ENCODE measurements around the gene LRRN2. TPM values are rescaled to one million over a fixed set of nuclear protein-coding genes. Genes with fewer than 3 reads are reported as not detected.
"Not testable (repeated sequence)": the region's sequence is repeated elsewhere in the genome, so short reads cannot be mapped to it uniquely, and the experiment has no call there.

Gene LRRN2
- total and polyA plus RNA-seq, 2 donors (not counting 1 experiment from before 2014, with no cell fraction given): not detected

GRCh38 chr1:204692325-204692840 is 6.8 kb upstream of the LRRN2 start:
- H2AFZ ChIP-seq (ENCODE audit: low read length): no peak overlapping the region
- H3K9me3 ChIP-seq (ENCODE audit: control insufficient read depth, insufficient read depth, low read depth, low read length): no peaks in the 10 kb centered on the region
- no peaks in the 10 kb centered on the region for H3K4me1 ChIP-seq (ENCODE audit: control insufficient read depth, extremely low read depth, insufficient read depth, low read length)
- no peak overlapping the region for H3K4me3 ChIP-seq (replicated peaks in 1 of 4; ENCODE audit: control extremely low read depth in 1 of 4, insufficient read depth in 1 of 4, low read depth in 3 of 4, low read length in 4 of 4)
- no peak overlapping the region for H3K27ac ChIP-seq (ENCODE audit: insufficient read depth, low read length)
- no peak overlapping the region for H3K9ac ChIP-seq (ENCODE audit: insufficient read depth, low read length)
- DNase-seq (ENCODE audit: low read depth in 2 of 2): no peak
- H3K4me2 ChIP-seq (ENCODE audit: extremely low read depth, insufficient read depth, low read length): no peak overlapping the region
- H3K79me2 ChIP-seq (ENCODE audit: control insufficient read depth, insufficient read depth, low read length): no peaks in the 10 kb centered on the region
- H4K20me1 ChIP-seq (ENCODE audit: control insufficient read depth, extremely low read depth, insufficient read depth, low read length): no peaks in the 10 kb centered on the region
- TF ChIP-seq, protein P1, sequence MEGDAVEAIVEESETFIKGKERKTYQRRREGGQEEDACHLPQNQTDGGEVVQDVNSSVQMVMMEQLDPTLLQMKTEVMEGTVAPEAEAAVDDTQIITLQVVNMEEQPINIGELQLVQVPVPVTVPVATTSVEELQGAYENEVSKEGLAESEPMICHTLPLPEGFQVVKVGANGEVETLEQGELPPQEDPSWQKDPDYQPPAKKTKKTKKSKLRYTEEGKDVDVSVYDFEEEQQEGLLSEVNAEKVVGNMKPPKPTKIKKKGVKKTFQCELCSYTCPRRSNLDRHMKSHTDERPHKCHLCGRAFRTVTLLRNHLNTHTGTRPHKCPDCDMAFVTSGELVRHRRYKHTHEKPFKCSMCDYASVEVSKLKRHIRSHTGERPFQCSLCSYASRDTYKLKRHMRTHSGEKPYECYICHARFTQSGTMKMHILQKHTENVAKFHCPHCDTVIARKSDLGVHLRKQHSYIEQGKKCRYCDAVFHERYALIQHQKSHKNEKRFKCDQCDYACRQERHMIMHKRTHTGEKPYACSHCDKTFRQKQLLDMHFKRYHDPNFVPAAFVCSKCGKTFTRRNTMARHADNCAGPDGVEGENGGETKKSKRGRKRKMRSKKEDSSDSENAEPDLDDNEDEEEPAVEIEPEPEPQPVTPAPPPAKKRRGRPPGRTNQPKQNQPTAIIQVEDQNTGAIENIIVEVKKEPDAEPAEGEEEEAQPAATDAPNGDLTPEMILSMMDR (conservative IDR thresholded peaks at IDR 0.05 in 1 of 2, IDR thresholded peaks at IDR 0.05 in 1 of 2; ENCODE audit: low read depth in 1 of 2, low read length in 2 of 2): no peak
- TF ChIP-seq EZH2 (IDR thresholded peaks at IDR 0.05; ENCODE audit: low read length, missing control alignments): no peak
- no peaks in the 10 kb centered on the region for H3K36me3 ChIP-seq (ENCODE audit: control insufficient read depth, insufficient read depth, low read length)
- peaks cover 10% of the 10 kb centered on the region for H3K27me3 ChIP-seq (ENCODE audit: control insufficient read depth, insufficient read depth, low read length)

GRCh38 chr1:204691328-204691730 is 5.8 kb upstream of the LRRN2 start:
- not testable (repeated sequence) for H3K79me2 ChIP-seq (ENCODE audit: control insufficient read depth, insufficient read depth, low read length); H3K36me3 ChIP-seq (ENCODE audit: control insufficient read depth, insufficient read depth, low read length); H3K4me1 ChIP-seq (ENCODE audit: control insufficient read depth, extremely low read depth, insufficient read depth, low read length); H3K9me3 ChIP-seq (ENCODE audit: control insufficient read depth, insufficient read depth, low read depth, low read length); H3K27ac ChIP-seq (ENCODE audit: insufficient read depth, low read length); H3K4me3 ChIP-seq (replicated peaks in 1 of 4; ENCODE audit: control extremely low read depth in 1 of 4, insufficient read depth in 1 of 4, low read depth in 3 of 4, low read length in 4 of 4); H4K20me1 ChIP-seq (ENCODE audit: control insufficient read depth, extremely low read depth, insufficient read depth, low read length); H3K4me2 ChIP-seq (ENCODE audit: extremely low read depth, insufficient read depth, low read length); H2AFZ ChIP-seq (ENCODE audit: low read length); H3K9ac ChIP-seq (ENCODE audit: insufficient read depth, low read length)
- DNase-seq (ENCODE audit: low read depth in 2 of 2): peak in 1 of 2 donors; percentile 13
- H3K27me3 ChIP-seq (ENCODE audit: control insufficient read depth, insufficient read depth, low read length): peaks cover 21% of the 10 kb centered on the region

- Histone ChIP-seq H3K4me3 (replicated peaks in 1 of 4; ENCODE audit: control extremely low read depth in 1 of 4, insufficient read depth in 1 of 4, low read depth in 3 of 4, low read length in 4 of 4) (no peak overlapping the region), H2AFZ (ENCODE audit: low read length) (no peak overlapping the region), H4K20me1 (ENCODE audit: control insufficient read depth, extremely low read depth, insufficient read depth, low read length) (no peaks in the 10 kb centered on the region), H3K9me3 (ENCODE audit: control insufficient read depth, insufficient read depth, low read depth, low read length) (no peaks in the 10 kb centered on the region), H3K27me3 (ENCODE audit: control insufficient read depth, insufficient read depth, low read length) (peaks cover 38% of the 10 kb centered on the region), H3K79me2 (ENCODE audit: control insufficient read depth, insufficient read depth, low read length) (no peaks in the 10 kb centered on the region), H3K4me2 (ENCODE audit: extremely low read depth, insufficient read depth, low read length) (no peak overlapping the region), H3K4me1 (ENCODE audit: control insufficient read depth, extremely low read depth, insufficient read depth, low read length) (no peaks in the 10 kb centered on the region), H3K27ac (ENCODE audit: insufficient read depth, low read length) (no peak overlapping the region), H3K36me3 (ENCODE audit: control insufficient read depth, insufficient read depth, low read length) (no peaks in the 10 kb centered on the region), H3K9ac (ENCODE audit: insufficient read depth, low read length) (no peak overlapping the region)
- TF ChIP-seq EZH2 (IDR thresholded peaks at IDR 0.05; ENCODE audit: low read length, missing control alignments): no peak
- DNase-seq (ENCODE audit: low read depth in 2 of 2): no peak
Observed at GRCh38 chr1:204688776-204689175, 3.2 kb upstream of the LRRN2 start.

- DNase-seq (ENCODE audit: low read depth in 2 of 2): no peak
- Histone ChIP-seq H3K27me3 (ENCODE audit: control insufficient read depth, insufficient read depth, low read length) (peaks cover 43% of the 10 kb centered on the region), H3K9me3 (ENCODE audit: control insufficient read depth, insufficient read depth, low read depth, low read length) (no peaks in the 10 kb centered on the region)
Observed at GRCh38 chr1:204688007-204688406, 2.5 kb upstream of the LRRN2 start.

More at GRCh38 chr1:204688007-204688406, 2.5 kb upstream of the LRRN2 start:
- H3K4me2 ChIP-seq (ENCODE audit: extremely low read depth, insufficient read depth, low read length): no peak overlapping the region
- H3K79me2 ChIP-seq (ENCODE audit: control insufficient read depth, insufficient read depth, low read length): no peaks in the 10 kb centered on the region
- H3K36me3 ChIP-seq (ENCODE audit: control insufficient read depth, insufficient read depth, low read length): no peaks in the 10 kb centered on the region
- no peak overlapping the region for H2AFZ ChIP-seq (ENCODE audit: low read length)
- H4K20me1 ChIP-seq (ENCODE audit: control insufficient read depth, extremely low read depth, insufficient read depth, low read length): no peaks in the 10 kb centered on the region
- H3K27ac ChIP-seq (ENCODE audit: insufficient read depth, low read length): no peak overlapping the region
- H3K4me3 ChIP-seq (replicated peaks in 1 of 4; ENCODE audit: control extremely low read depth in 1 of 4, insufficient read depth in 1 of 4, low read depth in 3 of 4, low read length in 4 of 4): no peak overlapping the region
- no peak for TF ChIP-seq EZH2 (IDR thresholded peaks at IDR 0.05; ENCODE audit: low read length, missing control alignments)
- TF ChIP-seq, protein P1 (conservative IDR thresholded peaks at IDR 0.05 in 1 of 2, IDR thresholded peaks at IDR 0.05 in 1 of 2; ENCODE audit: low read depth in 1 of 2, low read length in 2 of 2): no peak
- no peaks in the 10 kb centered on the region for H3K4me1 ChIP-seq (ENCODE audit: control insufficient read depth, extremely low read depth, insufficient read depth, low read length)
- no peak overlapping the region for H3K9ac ChIP-seq (ENCODE audit: insufficient read depth, low read length)
